Measurements from ENCODE around the gene IGF2BP3.
"Not testable (repeated sequence)": the region's sequence is repeated elsewhere in the genome, so short reads cannot be mapped to it uniquely, and the experiment has no call there.

Gene IGF2BP3

DNA sequence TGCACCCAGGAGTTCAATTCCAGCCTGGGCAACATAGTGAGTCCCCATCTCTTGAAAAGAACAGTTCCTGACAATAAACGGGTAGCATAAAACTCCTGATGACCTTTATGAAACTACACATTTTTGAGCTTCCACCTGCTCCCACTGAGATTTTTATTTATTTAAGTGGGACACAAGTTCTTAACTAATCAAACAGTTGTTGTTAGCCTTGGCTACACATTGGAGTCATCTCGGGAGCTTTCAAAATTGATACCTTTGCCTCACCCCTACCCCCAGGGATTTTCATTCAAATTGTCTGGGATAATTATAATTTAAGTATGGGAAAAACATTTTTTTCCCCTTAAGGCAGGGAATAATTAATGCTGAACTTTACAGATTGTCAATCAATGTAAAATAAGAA, 131.9 kb downstream of the IGF2BP3 start:
- no peak for DNase-seq

DNA sequence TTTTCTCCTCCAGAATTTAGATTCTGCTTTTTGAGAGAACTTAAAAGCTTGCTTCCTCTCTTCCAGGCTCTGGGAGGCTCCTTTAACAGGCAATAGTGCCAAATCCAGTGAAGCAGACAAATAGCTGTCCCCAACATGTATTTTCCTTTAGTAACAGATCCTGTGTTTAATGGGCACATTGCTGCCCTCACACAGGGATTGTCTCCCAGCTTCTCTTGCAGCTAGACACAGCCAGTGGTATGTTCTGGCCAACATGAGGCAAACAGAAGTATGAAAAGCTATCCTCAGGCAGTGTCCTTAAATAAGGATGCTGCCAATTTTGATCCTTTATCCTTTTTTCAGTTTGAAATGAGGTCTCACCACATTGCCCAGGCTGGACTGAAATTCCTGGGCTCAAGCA, 132.9 kb downstream of the IGF2BP3 start:
- no peak for DNase-seq

DNA sequence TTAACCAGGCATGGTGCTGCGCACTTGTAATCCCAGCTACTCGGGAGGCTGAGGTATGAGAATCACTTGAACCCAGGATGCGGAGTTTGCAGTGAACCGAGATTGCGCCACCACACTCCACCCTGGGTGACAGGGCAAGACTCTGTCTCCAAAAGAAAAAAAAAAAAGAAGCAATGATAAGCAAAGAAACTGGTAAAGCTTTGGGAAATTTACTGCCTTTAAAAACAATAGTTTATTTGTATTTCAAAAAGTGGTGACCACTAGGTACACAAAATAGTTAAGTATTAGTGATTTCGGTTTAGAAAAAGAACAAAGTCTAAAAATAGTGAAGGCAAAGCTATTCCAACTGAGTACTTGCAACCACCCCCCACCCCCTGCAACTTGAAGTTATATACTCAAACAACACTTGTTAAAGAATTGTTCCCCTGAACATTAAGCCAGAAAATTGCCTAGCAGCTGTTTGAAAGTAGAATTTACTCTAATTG, 133.4 kb downstream of the IGF2BP3 start:
- DNase-seq, result no peak

DNA sequence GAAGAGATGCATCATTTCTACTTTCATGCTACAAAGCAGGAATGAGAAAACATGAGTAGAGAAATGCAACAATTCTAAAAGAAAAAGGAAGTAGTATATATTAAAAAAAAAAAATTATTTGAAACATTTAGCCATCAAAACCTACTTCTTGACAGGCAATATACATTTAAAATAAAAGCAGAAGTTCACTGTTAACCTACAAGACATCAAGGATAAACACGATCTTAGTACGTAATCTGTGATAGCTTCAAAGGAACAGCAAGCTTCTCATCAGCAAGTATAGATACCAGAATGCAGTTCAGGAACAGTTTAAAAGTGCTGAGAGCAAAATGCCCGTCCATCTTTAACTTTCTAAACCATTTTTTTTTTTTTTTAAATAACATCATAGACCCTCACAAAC, 134.2 kb downstream of the IGF2BP3 start:
- no peak for DNase-seq

DNA sequence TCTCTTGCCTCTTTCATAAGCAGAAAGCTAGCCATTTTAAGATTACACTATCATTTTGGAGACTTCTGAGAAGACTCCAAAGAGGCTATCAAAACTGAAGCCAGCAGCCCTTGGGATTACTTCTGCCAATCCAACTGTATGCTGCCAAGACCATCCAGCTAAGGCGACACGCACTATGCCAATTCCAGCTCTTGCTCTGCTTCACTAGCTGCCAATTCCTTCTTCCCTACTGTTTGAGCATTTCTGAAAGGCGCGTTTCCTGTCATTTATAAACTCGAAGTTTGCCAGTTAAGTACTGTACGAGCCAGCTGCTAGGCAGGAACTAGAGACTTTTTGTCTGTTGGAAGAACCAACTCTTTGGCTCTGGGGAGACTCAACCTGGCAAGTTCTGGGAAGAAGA, 134.7 kb downstream of the IGF2BP3 start:
- DNase-seq, result no peak

DNA sequence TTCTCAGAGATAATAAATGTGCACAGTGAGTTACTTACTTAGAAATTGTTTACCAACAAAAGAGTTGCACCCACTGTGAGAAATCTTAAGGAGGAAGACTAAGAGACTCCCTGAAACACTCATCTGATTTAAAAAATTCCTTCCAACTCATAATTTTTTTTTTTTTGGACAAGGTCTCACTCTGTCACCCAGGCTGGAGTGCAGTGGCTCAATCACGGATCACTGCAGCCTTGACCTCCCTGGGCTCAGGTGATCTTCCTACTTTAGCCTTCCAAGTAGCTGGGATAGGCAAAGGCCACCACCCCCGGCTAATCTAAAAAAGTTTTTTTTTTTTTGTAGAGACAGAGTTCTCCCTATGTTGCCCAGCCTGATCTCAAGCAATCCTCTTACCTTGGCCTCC, 135.2 kb downstream of the IGF2BP3 start:
- DNase-seq, result no peak

DNA sequence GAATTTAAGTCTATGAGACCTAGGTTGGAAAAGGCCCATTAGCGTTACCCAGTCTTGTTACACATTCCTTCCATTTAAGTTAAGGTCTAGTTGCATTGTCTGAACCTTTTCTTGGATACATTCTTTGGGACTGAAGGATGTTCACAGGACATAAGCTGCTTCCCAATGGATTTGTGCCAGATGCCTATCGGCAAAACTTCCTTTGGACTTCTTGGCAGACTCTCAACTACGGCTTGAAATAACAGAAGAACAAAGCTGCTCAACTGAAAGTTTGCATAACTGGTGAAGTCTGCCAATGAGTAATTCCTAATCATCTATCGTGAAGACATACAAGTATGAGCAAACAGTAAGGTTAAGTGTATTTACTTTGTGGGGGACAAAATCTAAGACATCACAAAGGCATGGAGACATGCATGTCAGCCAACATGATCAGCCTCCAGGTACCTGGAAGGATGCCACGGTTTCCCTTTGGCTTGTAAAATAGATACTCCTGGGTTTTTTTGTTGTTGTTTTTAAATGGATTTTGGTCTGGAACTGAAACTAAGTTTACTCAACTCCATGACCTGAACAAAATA, 135.7 kb downstream of the IGF2BP3 start:
- peak; percentile 98 for DNase-seq

DNA sequence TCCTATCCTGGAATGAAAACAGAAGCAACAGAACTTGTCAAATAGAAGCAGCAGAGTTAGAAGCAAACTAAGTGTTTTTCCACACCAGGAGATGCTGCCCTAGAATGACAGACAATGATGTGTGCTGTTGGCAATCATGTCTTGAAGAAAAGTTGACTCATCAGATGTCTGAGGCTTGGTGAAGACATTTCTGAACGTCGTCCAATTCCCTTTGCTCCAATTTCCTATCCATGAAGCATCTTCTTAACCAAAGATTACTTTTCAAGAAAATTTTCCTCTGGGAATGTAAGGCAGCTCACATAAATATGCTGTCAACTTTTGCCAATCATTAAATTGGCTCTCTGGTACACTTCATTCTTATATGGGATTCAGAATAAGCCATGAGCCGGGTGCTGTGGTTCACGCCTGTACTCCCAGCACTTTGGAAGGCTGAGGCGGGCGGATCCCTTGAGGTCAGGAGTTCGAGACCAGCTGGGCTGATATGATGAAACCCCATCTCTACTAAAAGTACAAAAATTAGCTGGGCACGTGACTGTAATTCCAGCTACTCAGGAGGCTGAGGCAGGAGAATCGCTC, 136.5 kb downstream of the IGF2BP3 start:
- DNase-seq, result peak; percentile 97

DNA sequence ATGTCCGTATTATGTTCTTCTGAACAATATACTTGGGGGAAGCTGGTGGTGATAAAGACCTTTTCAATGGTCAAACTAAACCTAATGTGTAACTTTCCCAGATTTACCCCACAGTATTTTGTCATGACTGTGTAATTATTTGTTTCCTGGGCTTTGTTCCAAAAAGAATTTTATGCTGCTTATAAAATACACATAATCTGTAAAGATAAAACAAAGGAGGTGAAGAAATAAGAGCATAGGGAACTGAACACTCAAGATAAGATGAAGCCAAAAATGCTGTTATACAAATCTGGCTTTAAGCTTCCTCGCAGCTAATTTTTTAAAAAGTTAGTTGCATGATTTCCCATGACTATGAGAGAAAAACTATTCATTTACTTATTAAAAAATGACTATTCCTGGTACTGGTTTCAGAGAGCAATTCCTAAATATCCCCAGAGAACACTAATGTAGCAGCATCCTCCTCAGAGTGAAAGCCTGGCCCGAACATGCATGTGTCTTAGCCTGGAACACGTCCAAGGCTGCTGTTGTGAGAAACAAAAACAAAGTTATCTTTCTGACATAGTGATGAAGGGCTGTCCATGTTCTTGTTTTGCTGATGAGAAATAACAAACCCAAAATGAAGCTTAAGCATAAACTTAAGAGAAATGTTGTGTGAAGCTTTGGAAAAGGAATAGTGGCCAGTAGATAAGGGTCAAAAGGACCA, 137.2 kb downstream of the IGF2BP3 start:
- peak; percentile 35 for DNase-seq

DNA sequence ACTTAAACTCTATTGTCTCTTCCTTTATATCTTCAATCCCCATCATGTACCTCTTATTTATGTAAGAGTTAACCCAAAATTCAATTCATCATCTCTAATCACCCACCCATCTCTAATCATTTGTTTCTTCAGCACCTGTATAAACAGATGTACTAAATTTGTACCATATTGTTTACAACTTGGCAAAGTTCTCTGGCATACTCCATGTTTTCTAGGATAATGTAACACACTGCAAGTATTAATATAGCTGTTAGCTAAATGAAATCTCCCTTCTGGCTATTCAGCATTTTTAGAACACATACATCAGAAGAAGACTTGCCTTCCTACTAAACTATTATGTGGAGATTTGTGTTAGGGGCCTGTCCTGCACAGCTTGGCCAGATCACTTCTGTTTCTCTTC, 138.1 kb downstream of the IGF2BP3 start:
- DNase-seq, result no peak

DNA sequence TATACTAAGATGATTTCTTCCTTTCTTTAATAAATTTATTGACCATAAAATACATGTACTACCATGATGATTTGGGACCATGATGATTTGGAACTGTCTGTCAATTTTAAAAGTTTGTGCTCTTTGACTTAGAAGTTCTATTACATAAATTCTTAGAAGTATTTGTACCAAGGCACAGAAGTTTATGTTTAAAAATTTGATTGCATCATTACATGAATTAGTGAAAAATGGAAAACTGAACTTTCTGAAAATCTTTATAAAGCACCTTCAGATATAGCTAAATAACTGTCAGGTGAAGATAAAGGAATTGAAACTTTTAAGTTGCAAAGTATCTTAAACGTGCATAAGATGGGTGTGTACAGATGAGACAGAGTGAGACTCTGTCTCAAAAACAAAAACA, 139.2 kb downstream of the IGF2BP3 start:
- no peak for DNase-seq

DNA sequence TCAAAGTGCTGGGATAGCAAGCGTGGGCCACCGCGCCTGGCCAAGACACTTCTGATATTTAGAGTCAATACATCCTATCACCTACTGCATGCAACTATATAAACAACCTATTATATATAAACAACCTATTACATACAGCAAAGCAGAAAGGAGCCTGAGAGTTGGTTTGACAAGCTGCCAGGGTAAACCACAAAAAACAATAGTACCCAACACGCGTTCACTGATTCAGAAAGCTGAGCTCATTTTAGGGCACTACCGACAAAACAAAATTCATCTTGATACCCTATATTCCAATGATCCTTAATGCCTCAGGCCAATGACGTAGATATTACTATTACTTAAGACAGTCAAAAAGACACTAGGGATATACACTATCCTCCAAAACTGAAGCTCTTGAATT, 154.9 kb downstream of the IGF2BP3 start:
- no peak for DNase-seq

DNA sequence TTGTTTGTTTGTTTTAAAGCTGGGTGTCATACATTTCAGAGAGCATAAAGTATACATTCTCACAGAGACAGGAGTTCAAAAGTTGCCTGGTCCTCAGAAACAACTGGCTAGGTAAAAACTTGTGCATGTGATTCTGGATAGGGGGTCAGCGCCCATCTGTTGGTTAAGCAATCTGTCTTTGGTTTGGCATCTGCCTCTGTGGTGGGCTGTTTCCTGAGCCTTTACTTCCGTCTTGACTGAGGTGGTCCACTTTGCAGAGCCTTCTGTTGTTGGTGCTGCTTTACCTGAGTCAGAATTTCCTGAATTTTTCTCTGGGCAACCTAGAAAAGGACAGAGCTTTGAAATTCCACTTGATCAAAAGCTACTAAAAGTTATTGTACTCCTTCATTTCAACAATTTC, 158.2 kb downstream of the IGF2BP3 start:
- DNase-seq, result not testable (repeated sequence)

DNA sequence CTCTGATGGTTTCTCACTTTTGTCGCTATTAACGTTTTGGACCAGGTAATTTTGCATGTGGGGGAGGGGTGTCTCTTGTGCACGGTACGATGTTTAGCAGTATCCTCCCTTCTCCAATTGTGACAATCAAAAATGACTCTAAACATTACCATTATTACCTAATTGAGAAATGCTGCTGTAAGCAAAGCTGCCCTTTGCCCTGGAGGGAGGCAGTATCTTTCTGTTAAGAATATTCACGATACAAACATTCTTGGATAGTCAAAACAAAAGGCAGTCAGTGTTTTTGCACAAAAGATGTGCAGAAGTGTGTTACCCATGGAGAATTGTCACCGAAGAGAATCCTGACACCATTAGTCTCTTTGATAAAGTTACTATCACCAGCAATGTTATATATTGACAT, 161.5 kb downstream of the IGF2BP3 start:
- no peak for DNase-seq

DNA sequence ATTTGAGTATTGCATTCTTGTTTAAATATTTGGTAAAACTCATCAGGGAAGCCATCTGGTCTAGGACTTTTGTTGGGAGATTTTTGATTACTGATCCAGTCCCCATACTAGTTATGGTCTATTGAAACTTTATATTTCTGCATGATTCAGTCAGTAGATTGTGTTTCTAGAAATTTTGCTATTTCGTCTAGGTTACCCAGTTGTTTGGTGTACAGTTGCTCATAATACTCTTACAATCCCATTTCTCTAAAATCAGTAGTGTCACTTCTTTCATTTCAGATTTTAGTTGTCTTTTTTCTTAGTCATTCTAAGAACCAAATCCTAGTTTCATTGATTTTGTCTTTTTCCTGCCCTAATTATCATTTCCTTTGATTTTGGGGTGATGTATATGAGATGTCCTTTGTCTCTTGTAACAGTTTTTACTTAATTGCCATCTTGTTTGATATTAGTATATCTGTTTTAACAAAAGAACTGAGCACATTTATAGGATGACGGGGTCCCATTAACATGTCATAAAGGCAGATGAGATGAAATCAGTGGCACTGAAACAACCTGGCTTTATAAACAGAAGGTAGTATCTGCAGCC, 163.3 kb downstream of the IGF2BP3 start:
- no peak for DNase-seq

DNA sequence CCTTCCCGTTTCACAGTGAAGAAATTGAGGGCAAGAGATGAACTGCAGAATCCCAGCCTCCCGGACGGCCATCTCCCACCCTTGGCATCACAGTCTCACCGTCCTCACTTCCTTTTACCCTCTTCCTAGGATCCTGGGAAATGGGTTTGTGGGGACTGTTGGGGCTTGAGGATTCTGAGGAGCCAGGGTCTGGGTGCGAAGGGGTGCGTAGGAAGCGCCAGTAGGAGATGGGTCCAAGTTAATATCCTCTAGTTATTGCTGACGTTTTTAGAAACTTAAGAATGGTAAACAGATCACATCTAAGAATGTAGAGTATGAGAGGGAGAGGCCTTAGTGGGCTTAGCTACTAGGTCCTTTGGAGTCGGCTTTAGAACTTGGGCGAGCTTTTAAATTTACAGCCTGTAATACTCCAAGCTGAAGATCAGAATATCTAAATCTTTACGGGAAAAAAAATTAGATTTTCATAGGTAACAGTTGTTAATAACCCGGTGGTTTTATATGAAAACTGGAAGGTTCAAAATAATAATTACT, 170.5 kb downstream of the IGF2BP3 start:
- DNase-seq, result peak; percentile 4

DNA sequence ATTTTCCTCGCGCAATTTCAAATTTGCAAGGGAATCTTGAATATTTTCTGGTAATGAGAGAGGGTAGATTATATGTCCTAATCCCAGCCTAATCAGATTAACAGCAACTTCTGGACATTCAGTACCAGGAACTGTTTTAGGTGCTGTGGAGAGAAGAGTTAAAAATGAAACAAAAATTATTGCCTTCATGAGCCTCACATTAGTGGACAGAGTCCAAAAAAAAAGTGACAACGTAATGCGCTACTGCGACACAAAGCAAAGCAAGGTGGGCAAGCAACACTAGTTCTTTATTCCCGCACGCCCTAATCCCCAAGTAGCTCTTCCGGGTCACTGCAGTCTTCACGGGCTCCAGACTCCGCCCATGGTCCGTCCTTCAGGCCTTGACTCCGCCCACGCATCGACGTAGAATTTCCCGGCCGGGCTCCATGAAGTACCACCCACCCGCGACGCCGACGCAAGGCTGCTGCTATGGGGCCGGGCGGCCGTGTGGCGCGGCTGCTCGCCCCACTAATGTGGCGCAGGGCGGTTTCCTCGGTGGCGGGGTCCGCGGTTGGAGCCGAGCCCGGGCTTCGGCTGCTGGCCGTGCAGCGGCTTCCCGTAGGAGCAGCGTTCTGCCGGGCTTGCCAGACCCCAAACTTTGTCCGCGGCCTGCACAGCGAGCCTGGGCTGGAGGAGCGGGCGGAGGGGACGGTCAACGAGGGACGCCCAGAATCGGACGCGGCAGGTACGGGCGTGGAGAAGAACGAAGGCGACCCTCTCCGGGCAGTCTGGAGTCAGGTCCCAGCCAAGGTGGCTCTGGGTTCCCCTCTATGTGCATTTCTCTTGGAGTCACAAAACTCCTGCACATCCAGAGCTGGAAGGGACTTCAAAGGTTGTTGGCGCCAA, 171.2 kb downstream of the IGF2BP3 start, which contains the start of gene MALSU1:
MALSU1 (plus strand) TSS at position 455 of the 885 bp plus-strand sequence; CDS start at position 469, 14 bp downstream.
- DNase-seq, result peak; percentile 97

DNA sequence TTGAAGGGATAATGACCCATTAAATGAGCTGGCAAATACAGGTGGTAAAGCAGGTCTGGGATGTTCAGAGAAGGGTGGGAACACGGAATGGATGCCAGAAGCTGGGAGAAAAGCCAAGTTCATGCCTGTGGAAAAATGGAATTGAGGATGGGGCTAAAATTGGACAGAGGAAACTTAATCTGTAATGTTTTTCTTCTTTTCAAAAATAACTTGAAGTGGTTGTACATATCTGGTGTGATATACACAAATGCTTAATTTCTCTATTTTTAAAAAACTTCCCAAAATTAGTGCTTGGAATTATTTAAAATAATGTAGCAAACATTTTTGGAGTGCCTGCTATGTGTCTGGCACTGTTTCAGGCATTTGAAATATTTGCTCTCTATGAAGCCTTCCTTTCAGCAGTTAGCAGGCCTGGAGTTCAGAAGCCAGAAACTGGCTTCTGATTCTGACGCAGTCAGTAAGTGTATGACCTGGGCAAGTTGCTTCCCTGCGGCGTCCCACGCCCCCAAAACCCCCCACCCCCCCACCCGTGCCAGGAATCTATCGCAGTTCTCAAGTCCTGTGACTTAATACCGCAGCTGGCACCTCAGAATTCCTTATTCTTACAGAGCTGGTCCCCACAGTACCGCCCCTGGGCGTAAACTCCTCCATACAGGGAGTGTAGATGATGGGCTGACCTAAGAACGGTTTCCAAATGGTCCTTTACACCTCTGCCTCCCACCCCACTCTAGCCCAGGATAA, 172.0 kb downstream of the IGF2BP3 start:
- DNase-seq, result peak; percentile 80

DNA sequence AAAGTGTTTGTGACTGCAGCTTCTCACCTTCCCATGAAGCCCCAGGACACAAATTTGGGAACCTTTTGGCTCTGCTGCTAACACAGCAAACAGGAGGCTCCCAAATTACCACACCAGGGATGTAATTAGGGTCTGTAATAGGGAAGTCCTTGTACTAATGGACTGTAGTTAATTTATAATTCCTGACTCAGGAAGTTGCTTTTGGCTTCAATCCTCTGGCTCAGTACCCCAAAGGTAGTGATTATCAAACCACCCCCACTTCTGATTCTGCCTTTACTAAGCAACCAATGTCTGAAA, 174.9 kb downstream of the IGF2BP3 start:
- DNase-seq, result no peak

DNA sequence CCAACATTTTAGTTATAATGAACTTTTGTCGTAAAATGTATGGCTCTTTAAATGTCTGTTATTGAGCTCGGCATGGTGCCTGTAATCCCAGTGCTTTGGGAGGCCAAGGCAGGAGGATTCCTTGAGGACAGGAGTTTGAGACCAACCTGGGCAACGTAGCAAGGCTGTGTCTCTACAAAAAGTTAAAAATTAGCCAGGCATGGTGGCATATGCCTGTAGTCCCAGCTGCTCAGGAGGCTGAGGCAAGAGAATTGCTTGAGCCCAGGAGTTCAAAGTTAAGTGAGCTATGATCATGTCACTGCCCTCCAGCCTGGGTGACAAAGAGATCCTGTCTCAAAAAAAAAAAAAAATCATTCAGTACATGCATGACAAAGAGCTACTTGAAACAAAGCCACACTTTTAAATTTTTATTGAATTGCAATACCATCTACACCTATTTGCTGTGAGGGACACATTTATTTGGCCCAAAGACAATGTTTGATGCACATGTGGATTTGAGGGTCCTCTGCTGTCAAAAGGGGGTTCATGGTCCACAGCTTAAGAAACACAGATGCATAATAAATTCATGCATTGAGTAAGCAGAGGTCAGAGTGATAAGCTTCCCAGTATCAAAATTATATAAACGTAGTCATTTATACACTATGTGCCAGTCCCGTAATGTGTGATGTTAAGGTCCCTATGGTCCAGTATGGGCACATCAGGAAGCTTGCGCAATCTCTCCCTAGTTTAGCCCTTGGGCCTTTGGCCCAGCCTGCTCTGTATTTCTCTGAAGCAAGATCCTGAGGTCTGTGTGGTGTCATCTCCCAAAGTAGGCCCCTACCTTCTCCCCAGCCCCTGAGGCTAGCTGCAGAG, 175.5 kb downstream of the IGF2BP3 start:
- DNase-seq, result no peak

Data from fibroblast of skin of abdomen (primary cell).